ENCODE results near the gene HHAT.

HHAT gene

GRCh38 chr1:210328746-210329503 lies at the start of gene HHAT:
TSS of gene HHAT (plus strand) at chr1:210328902. CDS start at chr1:210348976, 20,074 bp downstream.
- DNase-seq, result peak; percentile 56

GRCh38 chr1:210280221-210280620 lies 48.5 kb upstream of the HHAT start:
- DNase-seq, result no peak

GRCh38 chr1:210288116-210288515 lies 40.6 kb upstream of the HHAT start:
- DNase-seq, result no peak

- DNase-seq, result no peak
Observed at GRCh38 chr1:210289248-210289647, 39.5 kb upstream of the HHAT start.

- no peak for DNase-seq
Observed at GRCh38 chr1:210291081-210291764, 37.5 kb upstream of the HHAT start.

GRCh38 chr1:210291786-210292230 lies 36.9 kb upstream of the HHAT start:
- no peak for DNase-seq

GRCh38 chr1:210292231-210292871 lies 36.4 kb upstream of the HHAT start:
- no peak for DNase-seq

- DNase-seq, result no peak
Observed at GRCh38 chr1:210293171-210293607, 35.5 kb upstream of the HHAT start.

- DNase-seq, result no peak
Observed at GRCh38 chr1:210294999-210295745, 33.5 kb upstream of the HHAT start.

- DNase-seq, result no peak
Observed at GRCh38 chr1:210296682-210297081, 32.0 kb upstream of the HHAT start.

GRCh38 chr1:210298296-210298695 lies 30.4 kb upstream of the HHAT start:
- DNase-seq, result no peak

- no peak for DNase-seq
Observed at GRCh38 chr1:210298936-210299335, 29.8 kb upstream of the HHAT start.

- no peak for DNase-seq
Observed at GRCh38 chr1:210299501-210299900, 29.2 kb upstream of the HHAT start.

GRCh38 chr1:210300923-210301614 lies 27.6 kb upstream of the HHAT start:
- DNase-seq, result no peak

GRCh38 chr1:210301615-210302000 lies 27.1 kb upstream of the HHAT start:
- no peak for DNase-seq

GRCh38 chr1:210302501-210302900 lies 26.2 kb upstream of the HHAT start:
- no peak for DNase-seq

GRCh38 chr1:210303391-210303790 lies 25.3 kb upstream of the HHAT start:
- DNase-seq, result no peak

- no peak for DNase-seq
Observed at GRCh38 chr1:210310562-210311153, 18.0 kb upstream of the HHAT start.

GRCh38 chr1:210311726-210312493 lies 16.8 kb upstream of the HHAT start:
- no peak for DNase-seq

GRCh38 chr1:210313046-210313595 lies 15.6 kb upstream of the HHAT start:
- DNase-seq, result no peak

- no peak for DNase-seq
Observed at GRCh38 chr1:210313921-210314320, 14.8 kb upstream of the HHAT start.

Data from OCI-M1 (cell line).